HEK293 (cell line): ENCODE data around the gene SLC6A6.

Source experiments
- CTCF ChIA-PET: fragments of 350-600 bp; formaldehyde crosslinking; extraction: SDS; loops from one replicate; lab custom pipeline; 2021; ENCODE audit warnings: antibody characterized with exemption; lab: Yijun Ruan, JAX
- POLR2A ChIA-PET: fragments of 300-600 bp; formaldehyde crosslinking; extraction: SDS; loops from one replicate; lab custom pipeline; 2020; ENCODE audit warnings: antibody characterized with exemption, inconsistent platforms; lab: Yijun Ruan, JAX
- H3K27ac ChIP-seq: fragments of 200-500 bp; sonication (Bioruptor generic); 2 replicates; pipeline ENCODE4 v1.5.1; 2014; ENCODE audit warnings: low read depth, low read length, control low read depth, inconsistent platforms; ENCODE audit errors: extremely low read depth
- H3K36me3 ChIP-seq, 2 experiments: fragments of 200-500 bp in 1 of 2; sonication (Bioruptor generic) in 1 of 2; 1 replicate in 1 of 2; 2 replicates in 1 of 2; pipeline ENCODE4 v1.5.1; 2014 to 2017; ENCODE audit warnings: inconsistent platforms in 2 of 2, low read length in 2 of 2; ENCODE audit not compliant: control insufficient read depth in 2 of 2, insufficient read depth in 1 of 2
- H3K4me1 ChIP-seq: fragments of 200-500 bp; sonication (Bioruptor generic); 2 replicates; pipeline ENCODE4 v1.5.1; 2014; ENCODE audit warnings: mild to moderate bottlenecking, low read length, inconsistent platforms; ENCODE audit not compliant: control insufficient read depth, insufficient read depth
- H3K4me3 ChIP-seq: 2 replicates; pipeline ENCODE4 v1.5.1; 2011; ENCODE audit warnings: low read depth, mild to moderate bottlenecking, control low read depth, low read length, moderate library complexity
- H3K9me3 ChIP-seq: fragments of 200-500 bp; sonication (Bioruptor generic); 2 replicates; pipeline ENCODE4 v1.5.1; 2014; ENCODE audit warnings: low read depth, low read length, inconsistent platforms; ENCODE audit not compliant: control insufficient read depth, insufficient read depth
- GLIS1 ChIP-seq: fragments of 450-650 bp; formaldehyde crosslinking; IDR thresholded peaks from 2 replicates; pipeline ENCODE4 v1.5.1; 2016; ENCODE audit warnings: missing biosample characterization, missing genetic modification characterization
- HIC1 ChIP-seq: fragments of 450-650 bp; formaldehyde crosslinking; IDR thresholded peaks from 2 replicates; pipeline ENCODE4 v1.5.1; 2016; ENCODE audit warnings: missing biosample characterization, missing genetic modification characterization
- OVOL3 ChIP-seq: fragments of 450-650 bp; formaldehyde crosslinking; IDR thresholded peaks from 2 replicates; pipeline ENCODE4 v1.5.1; 2016; ENCODE audit warnings: missing biosample characterization, missing genetic modification characterization
- PATZ1 ChIP-seq: fragments of 450-650 bp; formaldehyde crosslinking; IDR thresholded peaks from 2 replicates; pipeline ENCODE4 v1.5.1; 2016; ENCODE audit warnings: missing biosample characterization, missing genetic modification characterization
- PRDM1 ChIP-seq: fragments of 450-650 bp; formaldehyde crosslinking; IDR thresholded peaks from 2 replicates; pipeline ENCODE4; 2016; ENCODE audit warnings: missing biosample characterization, missing genetic modification characterization
- SP2 ChIP-seq: fragments of 450-650 bp; formaldehyde crosslinking; IDR thresholded peaks from 2 replicates; pipeline ENCODE4 v1.5.1; 2016; ENCODE audit warnings: missing biosample characterization, missing genetic modification characterization
- YY1 ChIP-seq: fragments of 450-650 bp; formaldehyde crosslinking; IDR thresholded peaks from 2 replicates; pipeline ENCODE4 v1.5.1; 2018; ENCODE audit warnings: missing biosample characterization, missing genetic modification characterization
- ZBTB17 ChIP-seq: fragments of 450-650 bp; formaldehyde crosslinking; IDR thresholded peaks from 2 replicates; pipeline ENCODE4 v1.5.1; 2016; ENCODE audit warnings: missing biosample characterization, missing genetic modification characterization
- ZBTB21 ChIP-seq: fragments of 450-650 bp; formaldehyde crosslinking; IDR thresholded peaks from 2 replicates; pipeline ENCODE4 v1.5.1; 2017; ENCODE audit warnings: missing biosample characterization, missing genetic modification characterization
- ZBTB8A ChIP-seq: fragments of 450-650 bp; formaldehyde crosslinking; IDR thresholded peaks from 2 replicates; pipeline ENCODE4 v1.5.1; 2016; ENCODE audit warnings: missing biosample characterization, missing genetic modification characterization
- ZFHX2 ChIP-seq: fragments of 450-650 bp; formaldehyde crosslinking; conservative IDR thresholded peaks from 2 replicates; pipeline ENCODE4 v1.5.1; 2016; ENCODE audit warnings: missing biosample characterization, missing genetic modification characterization
- ZFP37 ChIP-seq: fragments of 450-650 bp; formaldehyde crosslinking; IDR thresholded peaks from 2 replicates; pipeline ENCODE4 v1.5.1; 2016; ENCODE audit warnings: missing biosample characterization, missing genetic modification characterization
- ZNF148 ChIP-seq: fragments of 450-650 bp; formaldehyde crosslinking; IDR thresholded peaks from 2 replicates; pipeline ENCODE4 v1.5.0; 2017; ENCODE audit warnings: missing biosample characterization, missing genetic modification characterization, borderline replicate concordance
- ZNF341 ChIP-seq: fragments of 450-650 bp; formaldehyde crosslinking; IDR thresholded peaks from 2 replicates; pipeline ENCODE4; 2016; ENCODE audit warnings: low read depth, missing biosample characterization, missing genetic modification characterization
- ZNF423 ChIP-seq: fragments of 450-650 bp; formaldehyde crosslinking; IDR thresholded peaks from 2 replicates; pipeline ENCODE4 v1.5.1; 2016; ENCODE audit warnings: missing biosample characterization, missing genetic modification characterization
- ZNF473 ChIP-seq: fragments of 450-650 bp; formaldehyde crosslinking; IDR thresholded peaks from 2 replicates; pipeline ENCODE4 v1.5.1; 2017; ENCODE audit warnings: missing biosample characterization, missing genetic modification characterization
- ZNF600 ChIP-seq: fragments of 450-650 bp; formaldehyde crosslinking; IDR thresholded peaks from 2 replicates; pipeline ENCODE4 v1.5.1; 2016; ENCODE audit warnings: missing biosample characterization, missing genetic modification characterization
- ZNF629 ChIP-seq: fragments of 450-650 bp; formaldehyde crosslinking; IDR thresholded peaks from 2 replicates; pipeline ENCODE4 v1.5.1; 2017; ENCODE audit warnings: missing biosample characterization, missing genetic modification characterization
- TF ChIP-seq, protein P1 (sequence below): fragments of 450-650 bp; formaldehyde crosslinking; IDR thresholded peaks from 2 replicates; pipeline ENCODE4 v1.5.1; 2016; ENCODE audit warnings: missing biosample characterization, missing genetic modification characterization

The SLC6A6 gene

DNA sequence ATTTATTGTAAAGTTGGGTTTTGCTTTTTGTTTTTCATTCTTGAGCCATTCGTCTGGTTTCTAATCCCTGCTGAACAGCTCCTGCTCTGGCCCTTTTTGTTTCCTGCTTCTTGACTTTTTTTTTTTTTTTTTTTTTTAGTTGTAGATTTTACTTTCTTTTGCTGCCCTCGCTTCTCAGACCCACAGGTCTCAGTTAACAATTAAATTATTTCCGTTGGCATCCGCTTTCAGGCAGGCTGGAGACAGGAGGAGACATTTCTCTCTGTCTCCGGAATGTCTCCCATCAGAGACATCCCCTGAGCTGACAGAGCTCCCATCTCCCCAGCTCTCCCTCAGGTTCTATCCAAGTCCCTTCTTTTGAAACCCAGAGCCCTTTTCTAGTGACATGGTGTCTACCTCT is 68.6 kb downstream of the SLC6A6 start (continued):
- TF ChIP-seq GLIS1 (tag by site-specific recombination) (no peak), ZNF473 (no peak), PATZ1 (tag by site-specific recombination) (no peak)

- Histone ChIP-seq H3K9me3 (no peaks in the 10 kb centered on the region), H3K27ac (no peak overlapping the region), H3K4me3 (no peak overlapping the region), H3K4me1 (peaks cover 6% of the 10 kb centered on the region; the same call in 1 of the 2 replicates), H3K36me3 (peaks cover 0 to 4% of the 10 kb centered on the region in 2 experiments; a peak in 1 of 3 replicates)
- ChIA-PET CTCF (interaction anchor here (0.6 to 1.3 kb wide), 3 partner anchors 101 to 268 kb away, joined by 3 read pairs; no protein-coding TSS in a partner anchor), POLR2A (no interaction called here)
- no peak for TF ChIP-seq ZBTB21 (tag by site-specific recombination)
- TF ChIP-seq OVOL3 (tag by site-specific recombination) = no peak
- TF ChIP-seq YY1 = no peak
These were observed 69.3 kb downstream of the SLC6A6 start for GRCh38 chr3:14471690-14472089.

- no peaks in the 10 kb centered on the region for H3K9me3 ChIP-seq
- H3K4me1 ChIP-seq = peaks cover 6% of the 10 kb centered on the region; the same call in 1 of the 2 replicates
- peaks cover 0 to 11% of the 10 kb centered on the region in 2 experiments; a peak in 1 of 3 replicates for H3K36me3 ChIP-seq
- no peak overlapping the region for H3K4me3 ChIP-seq
- CTCF ChIA-PET = interaction anchor here (0.6 to 1.3 kb wide), 6 partner anchors 8 to 269 kb away, joined by 3 to 4 read pairs (median 4); no protein-coding TSS in a partner anchor
- TF ChIP-seq ZBTB8A (tag by site-specific recombination) (no peak), PRDM1 (peak; percentile 33; the same call in 1 of the 2 replicates), ZNF600 (tag by site-specific recombination) (0 out of 2 replicates have a peak, but pooled peaks have one; percentile 27), ZFHX2 (tag by site-specific recombination) (peak; percentile 41), ZFP37 (tag by site-specific recombination) (0 out of 2 replicates have a peak, but pooled peaks have one; percentile 44), ZNF629 (0 out of 2 replicates have a peak, but pooled peaks have one; percentile 12), GLIS1 (tag by site-specific recombination) (peak; percentile 79), ZNF423 (tag by site-specific recombination) (no peak), ZNF341 (peak; percentile 37; the same call in 1 of the 2 replicates), ZBTB17 (tag by site-specific recombination) (peak; percentile 59; the same call in 1 of the 2 replicates), SP2 (tag by site-specific recombination) (peak; percentile 42; the same call in 1 of the 2 replicates)
- TF ChIP-seq, all 188 proteins: peak for 9
- POLR2A ChIA-PET = interaction anchor here (0.7 kb wide), 1 partner anchor 33 kb away, joined by 3 read pairs; no protein-coding TSS in a partner anchor
- H3K27ac ChIP-seq = peak overlapping the region; percentile 17; the same call in 1 of the 2 replicates
These were observed 70.3 kb downstream of the SLC6A6 start for GRCh38 chr3:14472471-14473351.

DNA sequence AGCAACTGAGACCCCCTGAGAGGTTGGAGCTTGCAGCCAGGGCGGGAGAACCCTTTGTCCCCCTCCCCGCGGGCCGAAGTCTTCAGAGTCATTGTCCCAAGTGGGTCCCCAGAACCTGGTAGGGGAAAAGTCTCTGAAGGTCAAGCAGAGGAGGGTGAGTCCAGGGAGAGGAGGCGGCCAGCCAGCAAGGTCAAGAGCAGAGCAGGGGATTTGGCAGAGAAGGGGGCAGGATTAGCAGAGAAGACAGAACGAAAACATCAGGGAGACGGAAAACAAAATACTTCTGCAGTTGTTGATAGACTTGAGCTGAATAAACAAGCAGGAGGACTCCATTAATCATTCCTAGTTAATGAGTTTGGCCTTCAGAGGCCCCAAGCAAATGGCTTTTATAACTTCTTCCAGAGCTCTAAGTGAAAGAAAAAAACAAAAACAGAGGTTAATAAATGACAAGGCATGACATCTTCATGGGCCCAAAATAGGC is 71.0 kb downstream of the SLC6A6 start:
- Histone ChIP-seq H3K36me3 (peaks cover 0 to 12% of the 10 kb centered on the region in 2 experiments; a peak in 1 of 3 replicates), H3K27ac (peak overlapping the region; percentile 17; the same call in 1 of the 2 replicates), H3K9me3 (no peaks in the 10 kb centered on the region), H3K4me3 (no peak overlapping the region), H3K4me1 (peaks cover 6% of the 10 kb centered on the region; the same call in 1 of the 2 replicates)
- ChIA-PET POLR2A (interaction anchor here (0.7 kb wide), 1 partner anchor 34 kb away, joined by 3 read pairs; no protein-coding TSS in a partner anchor), CTCF (interaction anchor here (0.6 to 1.1 kb wide), 4 partner anchors 9 to 305 kb away, joined by 3 to 4 read pairs (median 4); no protein-coding TSS in a partner anchor)
- TF ChIP-seq SP2 (tag by site-specific recombination) = no peak
- TF ChIP-seq HIC1 (tag by site-specific recombination) = no peak
- TF ChIP-seq, protein P1, sequence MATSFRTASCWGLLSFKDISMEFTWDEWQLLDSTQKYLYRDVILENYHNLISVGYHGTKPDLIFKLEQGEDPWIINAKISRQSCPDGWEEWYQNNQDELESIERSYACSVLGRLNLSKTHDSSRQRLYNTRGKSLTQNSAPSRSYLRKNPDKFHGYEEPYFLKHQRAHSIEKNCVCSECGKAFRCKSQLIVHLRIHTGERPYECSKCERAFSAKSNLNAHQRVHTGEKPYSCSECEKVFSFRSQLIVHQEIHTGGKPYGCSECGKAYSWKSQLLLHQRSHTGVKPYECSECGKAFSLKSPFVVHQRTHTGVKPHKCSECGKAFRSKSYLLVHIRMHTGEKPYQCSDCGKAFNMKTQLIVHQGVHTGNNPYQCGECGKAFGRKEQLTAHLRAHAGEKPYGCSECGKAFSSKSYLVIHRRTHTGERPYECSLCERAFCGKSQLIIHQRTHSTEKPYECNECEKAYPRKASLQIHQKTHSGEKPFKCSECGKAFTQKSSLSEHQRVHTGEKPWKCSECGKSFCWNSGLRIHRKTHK (tag by site-specific recombination) = no peak
- no peak for TF ChIP-seq ZNF148 (tag by site-specific recombination)
